ACC112 (cell line): ENCODE measurements around the gene EIF1AD.

Experiments
- H2AFZ ChIP-seq: fragments of 200-600 bp; sonication (generic); one replicate; pipeline ENCODE4 v1.6.0; 2017; ENCODE audit warnings: antibody characterized with exemption, low read length; ENCODE audit not compliant: unreplicated experiment
- H3K27ac ChIP-seq: fragments of 200-600 bp; sonication (generic); 2 replicates; pipeline ENCODE4 v1.5.1; 2014; ENCODE audit warnings: low read depth, mild to moderate bottlenecking, antibody characterized with exemption, low read length, moderate library complexity
- H3K27me3 ChIP-seq: fragments of 200-600 bp; sonication (generic); 2 replicates; pipeline ENCODE4 v1.6.1; 2014; ENCODE audit warnings: mild to moderate bottlenecking, antibody characterized with exemption, low read length, moderate library complexity, mixed read lengths; ENCODE audit not compliant: insufficient read depth
- H3K36me3 ChIP-seq: fragments of 200-600 bp; sonication (generic); 2 replicates; pipeline ENCODE4 v1.6.1; 2016; ENCODE audit warnings: mild to moderate bottlenecking, antibody characterized with exemption, low read length, moderate library complexity, mixed read lengths; ENCODE audit not compliant: insufficient read depth
- H3K4me1 ChIP-seq: fragments of 200-600 bp; sonication (generic); one replicate; pipeline ENCODE4 v1.6.1; 2016; ENCODE audit warnings: low read length, mixed read lengths; ENCODE audit not compliant: insufficient read depth, unreplicated experiment, control insufficient read depth
- H3K4me3 ChIP-seq: fragments of 200-600 bp; sonication (generic); 2 replicates; pipeline ENCODE4 v1.5.1; 2014; ENCODE audit warnings: mild to moderate bottlenecking, low read depth, low read length
- H3K79me2 ChIP-seq: fragments of 200-600 bp; sonication (generic); one replicate; pipeline ENCODE4 v1.6.0; 2016; ENCODE audit warnings: low read length; ENCODE audit not compliant: control insufficient read depth, unreplicated experiment, insufficient read depth

The EIF1AD gene

DNA sequence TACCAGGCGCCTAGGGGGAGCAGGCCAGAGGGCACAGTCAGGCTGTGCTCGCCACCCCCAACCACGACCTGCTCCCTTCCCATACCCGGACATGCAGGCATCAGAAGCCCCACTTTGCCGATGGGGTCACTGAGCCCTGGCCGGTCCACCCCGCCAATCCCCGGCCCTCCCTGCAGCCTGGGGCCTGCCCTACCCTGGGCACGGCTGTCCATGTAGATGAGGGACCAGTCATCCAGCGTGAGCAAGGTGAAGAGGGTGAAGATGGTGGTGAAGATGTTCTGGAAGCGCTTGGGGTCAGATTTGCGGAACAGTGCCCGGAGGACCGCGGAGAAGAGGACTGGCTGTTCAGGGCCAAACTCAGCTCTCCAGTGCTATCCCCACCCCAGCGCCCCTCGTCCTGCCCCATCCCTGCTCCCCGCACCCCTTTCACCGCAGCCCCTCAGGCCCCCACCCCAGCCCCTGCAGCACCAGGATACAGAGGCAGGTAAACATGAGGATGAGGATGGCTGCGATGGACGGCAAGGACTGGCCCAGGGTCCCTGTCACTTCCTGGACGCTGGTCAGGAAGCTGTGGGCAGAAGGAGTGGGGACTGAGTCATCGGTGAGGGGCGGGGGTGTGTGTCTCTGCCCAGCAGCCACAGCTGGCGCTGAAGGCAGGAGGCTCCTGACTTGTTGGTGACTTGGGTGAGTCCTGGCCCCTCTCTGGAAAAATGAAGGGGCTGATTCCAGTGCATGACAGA lies 18.8 kb upstream of the EIF1AD start:
- Histone ChIP-seq H3K4me1 (peaks cover 29% of the 10 kb centered on the region), H3K4me3 (peak overlapping the region; percentile 39; the same call in 1 of the 2 replicates), H3K27me3 (no peaks in the 10 kb centered on the region), H2AFZ (peak overlapping the region; percentile 48), H3K27ac (0 out of 2 replicates have a peak overlapping the region, but pooled peaks have one; percentile 20), H3K79me2 (peaks cover 2% of the 10 kb centered on the region), H3K36me3 (no peaks in the 10 kb centered on the region)

DNA sequence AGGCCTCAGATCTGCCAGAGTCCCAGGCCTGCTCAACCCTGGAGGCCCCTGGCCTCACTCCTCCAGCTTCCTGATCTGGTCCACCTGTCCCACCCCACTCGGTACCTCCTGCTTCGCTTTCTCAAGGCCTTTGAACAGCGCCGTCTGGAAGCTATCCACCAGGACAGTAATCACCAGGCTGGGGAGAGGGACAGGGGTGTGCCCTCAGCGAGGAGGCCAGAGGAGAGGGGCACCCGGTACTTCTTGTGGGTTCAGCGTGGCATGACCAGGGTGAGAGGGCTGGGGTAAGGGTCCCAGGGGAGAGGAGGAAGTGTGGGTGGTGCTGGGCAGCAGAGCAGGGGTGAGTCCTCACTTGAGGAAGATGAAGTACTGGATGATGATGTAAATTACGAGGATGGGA lies 18.3 kb upstream of the EIF1AD start:
- Histone ChIP-seq H3K27me3 (no peaks in the 10 kb centered on the region), H3K36me3 (no peaks in the 10 kb centered on the region), H3K4me3 (no peak overlapping the region), H2AFZ (no peak overlapping the region), H3K27ac (no peak overlapping the region), H3K4me1 (peaks cover 35% of the 10 kb centered on the region), H3K79me2 (peaks cover 2% of the 10 kb centered on the region)

DNA sequence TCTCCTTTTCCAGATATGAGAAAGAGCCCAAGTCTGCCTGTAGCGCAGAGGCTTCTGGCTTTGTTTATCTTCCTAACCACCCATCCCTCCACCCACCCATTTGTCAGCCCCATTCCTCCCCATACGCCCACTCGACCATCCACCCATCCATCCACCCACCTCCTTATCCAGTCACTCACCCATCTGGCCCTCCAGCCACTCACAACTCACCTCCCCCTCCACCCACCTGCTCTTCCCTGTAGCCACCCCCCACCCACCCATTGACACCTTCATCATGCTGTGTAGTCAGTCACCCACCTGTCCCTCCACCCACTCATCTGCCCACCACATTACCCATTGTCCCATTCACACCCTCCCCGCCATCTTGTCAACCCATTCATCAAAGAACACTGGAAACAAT lies 15.4 kb upstream of the EIF1AD start:
- no peak overlapping the region for H2AFZ ChIP-seq
- H3K27me3 ChIP-seq: no peaks in the 10 kb centered on the region
- peaks cover 2% of the 10 kb centered on the region for H3K79me2 ChIP-seq
- peaks cover 52% of the 10 kb centered on the region for H3K4me1 ChIP-seq
- H3K36me3 ChIP-seq: no peaks in the 10 kb centered on the region
- no peak overlapping the region for H3K27ac ChIP-seq
- no peak overlapping the region for H3K4me3 ChIP-seq

DNA sequence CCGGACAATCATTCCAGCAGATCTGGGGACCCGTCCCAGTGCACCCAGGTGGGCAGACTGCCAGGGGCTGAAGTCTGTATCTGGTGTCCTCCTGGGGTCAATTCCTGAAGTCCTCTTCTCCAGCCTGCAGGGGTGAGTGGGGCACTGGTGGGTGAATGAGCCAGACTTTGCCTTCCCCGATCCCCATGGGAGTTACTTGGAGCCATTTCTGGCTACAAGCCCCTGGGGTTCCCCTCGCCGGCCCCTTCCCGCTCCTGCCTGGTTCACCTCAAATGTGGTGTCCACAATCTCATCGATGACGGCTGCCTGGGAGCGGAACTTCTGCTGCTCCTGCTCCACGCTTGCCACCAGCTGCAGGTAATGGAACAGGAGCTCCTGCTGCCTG lies 14.8 kb upstream of the EIF1AD start:
- Histone ChIP-seq H3K4me1 (peaks cover 52% of the 10 kb centered on the region), H3K36me3 (no peaks in the 10 kb centered on the region), H2AFZ (no peak overlapping the region), H3K4me3 (no peak overlapping the region), H3K79me2 (peaks cover 2% of the 10 kb centered on the region), H3K27ac (no peak overlapping the region), H3K27me3 (0 out of 2 replicates have a peak, but pooled peaks cover under 1% of the 10 kb centered on the region)

DNA sequence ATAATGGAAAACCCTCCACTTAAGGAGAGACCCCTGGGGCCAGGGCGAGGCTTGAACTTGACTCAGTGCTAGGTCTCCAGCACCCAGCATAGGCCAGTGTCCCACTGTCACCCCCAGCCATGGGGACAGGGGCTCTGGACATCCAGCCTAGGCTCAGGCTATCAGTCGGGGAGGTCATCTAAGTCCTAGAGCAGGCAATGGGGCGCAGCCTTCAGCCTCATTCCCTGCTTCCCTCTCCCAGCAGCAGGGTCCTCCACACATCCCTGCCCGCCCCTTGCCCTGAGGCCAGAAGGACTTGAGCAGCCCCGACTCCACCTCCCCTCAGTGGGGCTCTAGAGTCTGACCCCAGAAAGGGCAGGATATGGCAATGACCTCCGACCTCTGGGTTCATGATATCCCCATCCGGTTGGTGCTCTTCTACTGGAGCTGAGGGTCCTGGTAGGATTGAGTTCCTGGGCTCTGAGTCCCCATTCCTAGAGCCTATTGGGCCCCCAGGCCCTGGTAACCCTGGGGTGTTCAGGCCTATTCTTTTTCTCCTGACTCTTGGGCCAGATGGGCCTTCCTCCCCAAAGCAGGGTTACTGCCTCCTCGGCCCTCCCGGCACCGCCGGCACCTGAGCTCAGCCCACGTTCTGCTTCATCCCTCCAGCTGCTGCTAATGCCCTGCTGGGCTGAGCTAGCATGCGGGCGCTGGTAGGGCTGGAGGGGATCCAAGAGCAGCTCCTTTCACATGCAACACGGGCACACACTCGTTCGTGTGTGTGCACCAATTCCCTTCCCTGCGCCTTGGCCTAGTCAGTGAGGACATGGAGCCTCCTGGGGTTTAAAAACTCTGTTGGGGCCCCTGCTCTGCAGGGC lies 14.2 kb upstream of the EIF1AD start:
- H2AFZ ChIP-seq: no peak overlapping the region
- H3K4me3 ChIP-seq: no peak overlapping the region
- H3K4me1 ChIP-seq: peaks cover 46% of the 10 kb centered on the region
- H3K27me3 ChIP-seq: peaks cover 4% of the 10 kb centered on the region; the same call in 1 of the 2 replicates
- H3K27ac ChIP-seq: peak overlapping the region; percentile 79
- H3K79me2 ChIP-seq: peaks cover 2% of the 10 kb centered on the region
- no peaks in the 10 kb centered on the region for H3K36me3 ChIP-seq

DNA sequence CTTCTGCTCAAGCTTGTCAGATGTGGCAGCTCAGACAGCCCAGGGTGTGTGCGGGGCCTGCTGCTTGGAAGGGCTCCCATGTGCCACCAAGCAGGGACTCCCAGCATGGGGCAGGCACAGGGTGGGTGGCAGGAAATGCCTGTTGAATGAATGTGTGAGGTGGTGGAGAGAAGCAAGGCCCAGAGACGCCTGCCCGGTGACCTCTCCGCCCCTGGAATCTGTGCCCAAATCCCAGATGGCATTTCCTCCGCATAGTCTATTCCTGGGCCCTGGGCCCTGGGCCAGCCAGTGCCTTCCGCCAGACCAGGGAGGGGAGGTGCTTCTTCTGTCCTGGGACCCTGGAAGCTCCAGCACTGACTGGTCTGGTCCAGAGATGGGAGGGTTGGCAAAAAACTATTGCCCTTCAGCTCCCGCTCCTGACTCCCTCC lies 13.5 kb upstream of the EIF1AD start:
- H3K79me2 ChIP-seq: peaks cover 2% of the 10 kb centered on the region
- H3K27ac ChIP-seq: peak overlapping the region; percentile 79
- no peaks in the 10 kb centered on the region for H3K36me3 ChIP-seq
- no peak overlapping the region for H2AFZ ChIP-seq
- H3K4me3 ChIP-seq: no peak overlapping the region
- peaks cover 39% of the 10 kb centered on the region for H3K4me1 ChIP-seq
- H3K27me3 ChIP-seq: peaks cover 4% of the 10 kb centered on the region; the same call in 1 of the 2 replicates

DNA sequence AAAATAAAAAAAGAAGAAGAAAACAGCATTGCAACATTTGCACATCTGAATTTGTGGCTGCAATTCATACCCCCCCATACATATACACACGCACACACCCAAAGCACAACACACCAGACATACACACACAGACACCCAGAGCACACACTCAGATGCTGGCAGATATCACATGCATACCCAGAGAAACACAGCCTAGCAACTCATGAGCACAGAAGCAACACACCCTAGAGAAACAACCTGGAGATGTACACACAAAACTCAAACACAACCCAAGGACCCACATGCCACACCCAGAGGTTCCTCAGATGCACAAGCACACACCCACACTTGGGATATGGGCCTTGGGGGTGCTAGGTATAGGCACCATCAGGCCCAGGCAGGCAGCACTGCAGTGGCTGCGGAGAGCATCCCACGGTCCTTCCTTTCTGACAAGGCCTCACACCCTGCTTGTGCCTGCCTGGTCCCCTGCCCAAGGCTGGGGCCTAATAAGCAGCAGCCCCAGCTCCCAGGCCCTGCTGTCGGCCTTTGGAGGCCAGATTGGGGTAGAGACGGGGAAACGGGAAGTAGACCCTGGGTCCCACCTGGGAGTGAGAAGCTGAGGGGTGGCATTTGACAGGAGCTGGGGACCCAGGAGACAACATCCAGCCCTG lies 13.0 kb upstream of the EIF1AD start:
- H3K4me1 ChIP-seq: peaks cover 33% of the 10 kb centered on the region
- H3K4me3 ChIP-seq: no peak overlapping the region
- H3K79me2 ChIP-seq: peaks cover 2% of the 10 kb centered on the region
- H2AFZ ChIP-seq: no peak overlapping the region
- H3K27ac ChIP-seq: peak overlapping the region; percentile 79
- no peaks in the 10 kb centered on the region for H3K36me3 ChIP-seq
- peaks cover 4% of the 10 kb centered on the region; the same call in 1 of the 2 replicates for H3K27me3 ChIP-seq

DNA sequence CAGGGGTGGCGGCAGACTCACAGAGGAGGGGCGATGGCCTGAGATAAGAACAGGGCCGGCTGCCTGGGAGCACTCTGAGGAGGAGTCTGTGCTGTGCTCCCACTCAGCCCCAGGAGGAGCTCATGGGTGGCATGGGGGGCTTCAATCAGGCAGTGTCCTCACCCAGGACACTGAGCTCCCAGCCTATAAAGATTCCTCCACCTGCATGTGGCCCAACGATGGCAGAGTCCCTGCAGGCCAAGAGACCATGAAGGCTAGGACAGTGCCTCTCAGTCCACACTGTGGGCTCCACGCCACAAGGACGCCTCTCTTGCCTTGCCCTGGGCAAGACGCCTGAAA lies 11.8 kb upstream of the EIF1AD start:
- H3K4me3 ChIP-seq: no peak overlapping the region
- H3K36me3 ChIP-seq: no peaks in the 10 kb centered on the region
- peaks cover 34% of the 10 kb centered on the region for H3K4me1 ChIP-seq
- H3K27ac ChIP-seq: no peak overlapping the region
- peaks cover 4% of the 10 kb centered on the region; the same call in 1 of the 2 replicates for H3K27me3 ChIP-seq
- H2AFZ ChIP-seq: no peak overlapping the region
- H3K79me2 ChIP-seq: peaks cover 2% of the 10 kb centered on the region

DNA sequence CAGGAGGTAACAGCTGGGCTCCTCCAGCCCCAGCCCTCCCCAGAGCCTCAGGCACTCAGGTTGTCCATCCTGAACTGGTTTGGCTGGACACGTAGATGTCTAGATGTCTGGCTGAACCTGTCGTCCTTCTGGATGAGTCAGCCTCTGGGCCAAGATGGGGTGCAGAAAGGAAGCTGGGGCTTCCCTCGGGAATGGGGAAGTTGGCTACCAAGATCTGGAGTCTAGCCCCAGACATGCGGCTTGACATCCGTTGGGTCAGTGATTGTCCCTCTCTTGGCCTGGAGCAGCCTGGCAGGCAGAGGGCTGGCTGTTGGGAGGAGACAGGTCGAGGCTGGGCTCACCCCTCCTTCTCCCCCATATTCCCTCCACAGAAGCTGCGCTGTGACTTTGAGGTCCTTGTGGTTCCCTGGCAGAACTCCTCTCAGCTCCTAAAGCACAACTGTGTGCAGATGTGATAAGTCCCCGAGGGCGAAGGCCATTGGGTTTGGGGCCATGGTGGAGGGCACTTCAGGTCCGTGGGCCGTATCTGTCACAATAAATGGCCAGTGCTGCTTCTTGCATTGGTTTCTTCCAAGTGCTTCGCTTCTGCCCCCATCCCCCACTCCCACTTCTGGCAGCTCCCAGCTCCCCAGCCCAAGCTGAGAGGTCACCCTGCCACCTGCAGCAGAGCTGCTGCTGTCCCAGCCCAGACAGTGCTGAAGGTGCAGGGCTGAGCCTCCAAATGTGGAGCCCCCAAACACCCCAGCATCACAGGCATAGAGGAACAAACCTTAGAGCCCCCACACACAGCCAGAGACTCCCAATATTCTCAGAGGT lies 11.2 kb upstream of the EIF1AD start:
- Histone ChIP-seq H3K36me3 (no peaks in the 10 kb centered on the region), H3K27me3 (peaks cover 4% of the 10 kb centered on the region; the same call in 1 of the 2 replicates), H3K27ac (no peak overlapping the region), H2AFZ (no peak overlapping the region), H3K4me3 (no peak overlapping the region), H3K4me1 (peaks cover 37% of the 10 kb centered on the region), H3K79me2 (peaks cover 2% of the 10 kb centered on the region)
